DMS 273 (cell line): ENCODE measurements around the gene DFFB.
A peak's percentile ranks its signal among the peaks of the same experiment; 100 is the strongest.

Experiments
- DNase-seq: peaks from one replicate; lab custom pipeline; 2025; ENCODE audit not compliant: unreplicated experiment; lab: John Stamatoyannopoulos, UW

DFFB gene

GRCh38 chr1:3828391-3828790, 28.9 kb upstream of the DFFB start:
- no peak for DNase-seq

GRCh38 chr1:3831689-3832088, 25.6 kb upstream of the DFFB start:
- DNase-seq, result no peak

GRCh38 chr1:3834701-3835100, 22.6 kb upstream of the DFFB start:
- DNase-seq, result no peak

GRCh38 chr1:3836421-3836820, 20.9 kb upstream of the DFFB start:
- no peak for DNase-seq

- no peak for DNase-seq
Measured at GRCh38 chr1:3837200-3837599, 20.1 kb upstream of the DFFB start.

GRCh38 chr1:3837685-3838084, 19.6 kb upstream of the DFFB start:
- no peak for DNase-seq

- no peak for DNase-seq
Measured at GRCh38 chr1:3838788-3839187, 18.5 kb upstream of the DFFB start.

GRCh38 chr1:3841491-3841890, 15.8 kb upstream of the DFFB start:
- DNase-seq, result no peak

- no peak for DNase-seq
Measured at GRCh38 chr1:3842912-3843311, 14.4 kb upstream of the DFFB start.

- no peak for DNase-seq
Measured at GRCh38 chr1:3846541-3846940, 10.7 kb upstream of the DFFB start.

GRCh38 chr1:3847081-3847480, 10.2 kb upstream of the DFFB start:
- no peak for DNase-seq

GRCh38 chr1:3850857-3851256, 6.4 kb upstream of the DFFB start:
- no peak for DNase-seq

- DNase-seq, result no peak
Measured at GRCh38 chr1:3851292-3851691, 6.0 kb upstream of the DFFB start.

GRCh38 chr1:3852091-3852490, 5.2 kb upstream of the DFFB start:
- no peak for DNase-seq

- DNase-seq, result no peak
Measured at GRCh38 chr1:3852711-3853485, 4.4 kb upstream of the DFFB start.

- DNase-seq, result no peak
Measured at GRCh38 chr1:3857791-3858129, 484 bp downstream of the DFFB start.

- DNase-seq, result peak; percentile 52
Measured at GRCh38 chr1:3858231-3858981, 1.1 kb downstream of the DFFB start.

- DNase-seq, result no peak
Measured at GRCh38 chr1:3863231-3863935, 6.1 kb downstream of the DFFB start.

GRCh38 chr1:3864884-3865283, 7.6 kb downstream of the DFFB start:
- DNase-seq, result no peak

GRCh38 chr1:3865606-3866160, 8.4 kb downstream of the DFFB start:
- DNase-seq, result no peak

- DNase-seq, result no peak
Measured at GRCh38 chr1:3868464-3869006, 11.3 kb downstream of the DFFB start.
